Measurements from ENCODE around the gene C17orf114.

The C17orf114 gene

DNA sequence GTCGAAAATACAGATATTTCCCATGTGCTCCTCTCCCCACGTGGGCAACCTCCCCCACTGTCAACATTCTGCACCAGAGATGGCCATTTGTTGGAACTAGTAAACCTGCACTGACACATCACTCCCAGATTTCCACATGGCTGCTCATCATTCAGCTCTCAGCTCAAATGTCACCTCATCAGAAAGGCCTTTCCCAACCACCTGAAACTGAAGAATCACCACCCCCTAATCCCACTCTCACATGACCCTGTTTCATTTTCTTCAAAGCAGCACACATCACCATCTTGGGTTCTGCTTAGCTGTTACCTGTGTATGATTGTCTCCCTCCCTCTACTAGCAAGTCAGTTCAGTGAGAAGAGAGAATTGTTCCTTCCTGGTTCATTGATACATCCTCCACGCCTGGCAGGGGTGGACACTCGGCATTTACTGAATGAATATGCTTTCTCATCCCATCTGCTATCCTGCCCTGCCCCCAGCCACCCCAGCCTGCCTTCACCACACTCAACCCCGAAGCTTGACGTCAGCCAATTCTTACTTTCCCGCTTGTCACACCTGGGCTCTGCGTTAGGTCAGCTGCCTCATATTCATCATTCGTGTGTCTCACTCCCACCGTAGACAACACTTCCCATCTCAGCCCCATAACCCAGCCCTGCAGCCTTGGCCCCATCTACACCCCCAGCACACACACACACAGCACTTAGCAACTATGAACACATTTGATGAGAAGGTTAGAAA, 1.5 kb downstream of the C17orf114 start:
- Histone ChIP-seq H3K9me3 (ENCODE audit: control insufficient read depth in 1 of 2, low read length in 2 of 2) (no peaks in the 10 kb centered on the region), H3K27me3 (ENCODE audit: low read depth, low read length) (no peaks in the 10 kb centered on the region), H3K4me1 (ENCODE audit: control insufficient read depth in 1 of 2, insufficient read depth in 2 of 2, low read length in 2 of 2) (peaks cover 0 to 16% of the 10 kb centered on the region in 2 donors), H3K27ac (ENCODE audit: low read length) (no peak overlapping the region), H3K36me3 (ENCODE audit: control insufficient read depth in 1 of 2, insufficient read depth in 2 of 2, low read length in 2 of 2) (peaks cover 11 to 23% of the 10 kb centered on the region in 2 donors), H3K4me3 (ENCODE audit: low read depth in 1 of 2, low read length in 2 of 2) (no peak overlapping the region)

- H3K9me3 ChIP-seq (ENCODE audit: control insufficient read depth in 1 of 2, low read length in 2 of 2), result no peaks in the 10 kb centered on the region
- peak overlapping the region; percentile 91 for H3K27ac ChIP-seq (ENCODE audit: low read length)
- H3K27me3 ChIP-seq (ENCODE audit: low read depth, low read length), result no peaks in the 10 kb centered on the region
- H3K36me3 ChIP-seq (ENCODE audit: control insufficient read depth in 1 of 2, insufficient read depth in 2 of 2, low read length in 2 of 2), result peaks cover 11 to 23% of the 10 kb centered on the region in 2 donors
- H3K4me1 ChIP-seq (ENCODE audit: control insufficient read depth in 1 of 2, insufficient read depth in 2 of 2, low read length in 2 of 2), result peaks cover 0 to 16% of the 10 kb centered on the region in 2 donors
- H3K4me3 ChIP-seq (ENCODE audit: low read depth in 1 of 2, low read length in 2 of 2), result peak overlapping the region; percentile 98 to 100
Observed at GRCh38 chr17:4796552-4796920, 5.6 kb downstream of the C17orf114 start.

DNA sequence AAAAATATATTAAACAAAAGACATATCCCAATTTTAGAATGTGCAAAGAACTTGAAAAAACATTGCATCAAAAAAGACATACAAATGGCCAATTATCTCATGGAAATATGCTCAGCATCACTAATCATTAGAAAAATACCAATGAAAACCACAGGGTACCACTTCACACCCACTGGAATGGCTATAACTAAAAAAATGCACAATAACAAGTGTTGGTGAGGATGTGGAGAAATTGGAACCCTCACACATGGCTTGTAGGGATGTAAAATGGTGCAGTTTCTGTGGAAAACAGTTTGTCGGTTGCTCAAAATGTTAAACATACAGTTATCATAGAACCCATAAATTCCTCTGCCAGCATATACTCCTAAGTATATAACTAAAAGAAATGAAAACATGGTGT, 7.0 kb downstream of the C17orf114 start:
- no peaks in the 10 kb centered on the region for H3K27me3 ChIP-seq (ENCODE audit: low read depth, low read length)
- H3K4me3 ChIP-seq (ENCODE audit: low read depth in 1 of 2, low read length in 2 of 2), result peak overlapping the region in 1 of 2 donors; percentile 100
- peaks cover 5 to 20% of the 10 kb centered on the region in 2 donors for H3K4me1 ChIP-seq (ENCODE audit: control insufficient read depth in 1 of 2, insufficient read depth in 2 of 2, low read length in 2 of 2)
- H3K9me3 ChIP-seq (ENCODE audit: control insufficient read depth in 1 of 2, low read length in 2 of 2), result no peaks in the 10 kb centered on the region
- peaks cover 11 to 23% of the 10 kb centered on the region in 2 donors for H3K36me3 ChIP-seq (ENCODE audit: control insufficient read depth in 1 of 2, insufficient read depth in 2 of 2, low read length in 2 of 2)
- no peak overlapping the region for H3K27ac ChIP-seq (ENCODE audit: low read length)

- no peaks in the 10 kb centered on the region for H3K9me3 ChIP-seq (ENCODE audit: control insufficient read depth in 1 of 2, low read length in 2 of 2)
- peak overlapping the region; percentile 84 for H3K27ac ChIP-seq (ENCODE audit: low read length)
- no peaks in the 10 kb centered on the region for H3K27me3 ChIP-seq (ENCODE audit: low read depth, low read length)
- no peaks in the 10 kb centered on the region for H3K36me3 ChIP-seq (ENCODE audit: control insufficient read depth in 1 of 2, insufficient read depth in 2 of 2, low read length in 2 of 2)
- H3K4me3 ChIP-seq (ENCODE audit: low read depth in 1 of 2, low read length in 2 of 2), result peak overlapping the region; percentile 62 to 84
- H3K4me1 ChIP-seq (ENCODE audit: control insufficient read depth in 1 of 2, insufficient read depth in 2 of 2, low read length in 2 of 2), result peaks cover 5 to 26% of the 10 kb centered on the region in 2 donors
Observed at GRCh38 chr17:4790705-4791088, 11.4 kb downstream of the C17orf114 start.

DNA sequence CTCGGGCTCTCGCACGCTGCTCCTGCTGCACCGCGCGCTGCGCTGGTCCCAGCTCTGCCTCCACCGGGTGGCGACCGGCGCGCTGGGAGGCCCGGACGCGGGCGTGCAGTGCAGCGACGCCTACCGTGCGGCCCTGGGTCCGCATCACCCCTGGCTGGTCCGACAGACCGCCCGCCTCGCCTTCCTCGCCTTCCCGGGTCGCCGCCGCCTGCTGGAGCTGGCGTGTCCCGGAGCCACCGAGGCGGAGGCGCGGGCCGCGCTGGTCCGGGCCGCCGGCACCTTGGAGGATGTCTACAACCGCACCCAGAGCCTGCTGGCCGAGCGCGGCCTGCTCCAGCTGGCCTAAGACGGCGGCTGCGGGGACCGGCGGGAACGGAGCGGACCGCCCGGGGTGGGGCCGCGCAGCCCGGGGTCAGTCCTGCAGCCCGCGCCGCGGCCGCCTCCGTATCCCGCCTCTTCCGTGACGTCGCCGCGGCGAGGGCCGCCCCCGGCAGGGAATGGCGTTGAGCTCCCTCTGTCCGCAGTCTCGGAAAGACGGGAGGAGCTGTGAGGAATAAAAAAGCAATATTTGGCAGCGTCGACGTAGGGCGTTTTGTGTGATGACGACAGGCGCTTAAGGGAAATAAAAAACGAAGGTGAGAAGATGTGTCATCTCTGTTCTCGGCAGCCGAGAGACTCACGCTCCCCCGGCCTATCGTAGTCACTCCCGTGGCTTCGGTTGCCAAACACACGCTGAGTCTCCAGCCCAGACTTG, 12.0 kb downstream of the C17orf114 start:
- H3K9me3 ChIP-seq (ENCODE audit: control insufficient read depth in 1 of 2, low read length in 2 of 2), result no peaks in the 10 kb centered on the region
- peaks cover 5 to 32% of the 10 kb centered on the region in 2 donors for H3K4me1 ChIP-seq (ENCODE audit: control insufficient read depth in 1 of 2, insufficient read depth in 2 of 2, low read length in 2 of 2)

GRCh38 chr17:4789701-4789950, 12.5 kb downstream of the C17orf114 start:
- H3K27me3 ChIP-seq (ENCODE audit: low read depth, low read length), result no peaks in the 10 kb centered on the region
- H3K36me3 ChIP-seq (ENCODE audit: control insufficient read depth in 1 of 2, insufficient read depth in 2 of 2, low read length in 2 of 2), result no peaks in the 10 kb centered on the region
- peaks cover 5 to 32% of the 10 kb centered on the region in 2 donors for H3K4me1 ChIP-seq (ENCODE audit: control insufficient read depth in 1 of 2, insufficient read depth in 2 of 2, low read length in 2 of 2)
- H3K9me3 ChIP-seq (ENCODE audit: control insufficient read depth in 1 of 2, low read length in 2 of 2), result no peaks in the 10 kb centered on the region
- peak overlapping the region; percentile 68 to 84 for H3K4me3 ChIP-seq (ENCODE audit: low read depth in 1 of 2, low read length in 2 of 2)
- H3K27ac ChIP-seq (ENCODE audit: low read length), result peak overlapping the region; percentile 23

More for the DNA sequence above, 12.0 kb downstream of the C17orf114 start:
- Histone ChIP-seq H3K27ac (ENCODE audit: low read length) (peak overlapping the region; percentile 84), H3K27me3 (ENCODE audit: low read depth, low read length) (no peaks in the 10 kb centered on the region), H3K36me3 (ENCODE audit: control insufficient read depth in 1 of 2, insufficient read depth in 2 of 2, low read length in 2 of 2) (no peaks in the 10 kb centered on the region), H3K4me3 (ENCODE audit: low read depth in 1 of 2, low read length in 2 of 2) (peak overlapping the region; percentile 68 to 84)

DNA sequence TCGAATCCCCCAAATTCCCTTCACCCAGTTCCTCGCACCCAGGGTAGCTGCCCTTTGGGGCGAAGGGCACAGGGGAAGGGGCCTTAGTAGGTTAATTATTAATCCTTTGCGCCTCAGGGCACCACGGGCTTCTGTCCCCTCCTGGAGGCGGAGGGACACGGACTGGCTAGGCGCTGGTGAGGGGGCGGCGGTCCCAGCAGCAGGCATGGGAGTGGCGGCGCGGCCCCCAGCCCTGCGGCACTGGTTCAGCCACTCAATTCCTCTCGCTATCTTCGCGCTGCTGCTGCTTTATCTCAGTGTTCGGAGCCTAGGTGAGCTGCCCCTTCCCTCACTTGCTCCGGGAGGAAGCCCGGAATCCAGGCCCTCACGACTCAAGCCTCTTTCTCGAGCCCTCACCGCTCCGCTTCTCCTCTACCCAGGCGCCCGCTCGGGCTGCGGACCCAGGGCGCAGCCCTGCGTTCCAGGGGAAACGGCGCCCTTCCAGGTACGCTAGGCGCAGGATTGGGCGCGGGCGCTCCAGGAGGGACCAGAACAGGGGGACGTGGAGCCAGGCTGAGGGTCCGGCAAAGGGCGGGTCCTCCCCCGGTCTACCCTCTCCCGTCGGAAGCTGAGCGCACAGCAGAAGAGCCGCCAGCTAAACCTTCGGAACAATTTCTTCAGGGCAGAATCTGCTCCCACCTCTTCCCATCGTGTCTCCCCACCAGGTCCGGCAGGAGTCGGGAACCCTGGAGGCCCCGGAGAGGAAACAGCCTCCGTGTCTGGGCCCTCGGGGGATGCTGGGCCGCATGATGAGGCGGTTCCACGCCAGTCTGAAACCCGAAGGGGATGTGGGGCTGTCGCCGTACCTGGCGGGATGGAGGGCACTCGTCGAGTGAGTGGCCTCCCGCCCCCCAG, 13.1 kb downstream of the C17orf114 start, which contains the start of gene GLTPD2:
Gene GLTPD2, plus strand, starts transcription at position 158 of the 894 bp plus-strand sequence. Its CDS starts 48 bp downstream, at position 206.
- peaks cover 2% of the 10 kb centered on the region for H3K27me3 ChIP-seq (ENCODE audit: low read depth, low read length)
- H3K9me3 ChIP-seq (ENCODE audit: control insufficient read depth in 1 of 2, low read length in 2 of 2), result no peaks in the 10 kb centered on the region
- peak within 1 kb of the TSS; percentile 23 for H3K27ac ChIP-seq (ENCODE audit: low read length)
- peak within 1 kb of the TSS; percentile 68 to 84 for H3K4me3 ChIP-seq (ENCODE audit: low read depth in 1 of 2, low read length in 2 of 2)
- no peaks in the 10 kb centered on the region for H3K36me3 ChIP-seq (ENCODE audit: control insufficient read depth in 1 of 2, insufficient read depth in 2 of 2, low read length in 2 of 2)
- H3K4me1 ChIP-seq (ENCODE audit: control insufficient read depth in 1 of 2, insufficient read depth in 2 of 2, low read length in 2 of 2), result peaks cover 5 to 32% of the 10 kb centered on the region in 2 donors

GRCh38 chr17:4788159-4788806, 13.8 kb downstream of the C17orf114 start:
- H3K27ac ChIP-seq (ENCODE audit: low read length), result no peak overlapping the region
- peak overlapping the region; percentile 68 to 84 for H3K4me3 ChIP-seq (ENCODE audit: low read depth in 1 of 2, low read length in 2 of 2)
- H3K36me3 ChIP-seq (ENCODE audit: control insufficient read depth in 1 of 2, insufficient read depth in 2 of 2, low read length in 2 of 2), result no peaks in the 10 kb centered on the region
- peaks cover 5 to 32% of the 10 kb centered on the region in 2 donors for H3K4me1 ChIP-seq (ENCODE audit: control insufficient read depth in 1 of 2, insufficient read depth in 2 of 2, low read length in 2 of 2)
- no peaks in the 10 kb centered on the region for H3K9me3 ChIP-seq (ENCODE audit: control insufficient read depth in 1 of 2, low read length in 2 of 2)
- peaks cover 3% of the 10 kb centered on the region for H3K27me3 ChIP-seq (ENCODE audit: low read depth, low read length)

GRCh38 chr17:4786516-4786915, 15.6 kb downstream of the C17orf114 start:
- no peaks in the 10 kb centered on the region for H3K36me3 ChIP-seq (ENCODE audit: control insufficient read depth in 1 of 2, insufficient read depth in 2 of 2, low read length in 2 of 2)
- peak overlapping the region; percentile 19 to 51 for H3K4me3 ChIP-seq (ENCODE audit: low read depth in 1 of 2, low read length in 2 of 2)
- H3K9me3 ChIP-seq (ENCODE audit: control insufficient read depth in 1 of 2, low read length in 2 of 2), result no peaks in the 10 kb centered on the region
- H3K27ac ChIP-seq (ENCODE audit: low read length), result no peak overlapping the region
- H3K4me1 ChIP-seq (ENCODE audit: control insufficient read depth in 1 of 2, insufficient read depth in 2 of 2, low read length in 2 of 2), result peaks cover 5 to 32% of the 10 kb centered on the region in 2 donors
- peaks cover 3% of the 10 kb centered on the region for H3K27me3 ChIP-seq (ENCODE audit: low read depth, low read length)

DNA sequence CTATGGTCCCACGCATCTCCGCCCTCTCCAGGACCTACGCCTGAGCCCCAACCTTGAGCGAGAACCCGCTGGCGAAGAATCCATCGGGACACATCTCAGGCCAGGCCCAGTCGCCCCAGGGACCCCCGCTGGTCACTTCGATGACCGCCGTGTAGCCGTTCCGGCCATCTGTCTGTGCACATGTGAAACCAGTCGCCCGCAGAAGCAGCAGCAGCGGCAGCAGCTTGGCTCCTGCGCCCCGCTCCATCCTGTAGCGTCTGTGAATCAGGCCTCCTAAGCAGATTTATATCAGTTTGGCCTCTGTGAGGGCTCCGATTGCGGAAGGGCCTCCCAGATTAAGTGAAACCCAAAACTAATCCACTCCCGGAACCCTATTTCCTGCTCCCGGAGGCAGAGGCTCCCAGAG, 16.0 kb downstream of the C17orf114 start, which contains the start of gene VMO1:
Gene VMO1, minus strand, starts transcription at position 259 of the 406 bp plus-strand sequence. Its CDS starts 12 bp downstream, at position 247.
- Histone ChIP-seq H3K27me3 (ENCODE audit: low read depth, low read length) (peaks cover 3% of the 10 kb centered on the region), H3K9me3 (ENCODE audit: control insufficient read depth in 1 of 2, low read length in 2 of 2) (no peaks in the 10 kb centered on the region), H3K4me3 (ENCODE audit: low read depth in 1 of 2, low read length in 2 of 2) (peak within 1 kb of the TSS; percentile 19 to 51), H3K4me1 (ENCODE audit: control insufficient read depth in 1 of 2, insufficient read depth in 2 of 2, low read length in 2 of 2) (peaks cover 5 to 32% of the 10 kb centered on the region in 2 donors), H3K36me3 (ENCODE audit: control insufficient read depth in 1 of 2, insufficient read depth in 2 of 2, low read length in 2 of 2) (no peaks in the 10 kb centered on the region), H3K27ac (ENCODE audit: low read length) (no peak within 1 kb of the TSS)
